GM18951 (cell line): Measurements from ENCODE around the gene GP2.

Source experiments
- POLR2A ChIP-seq: IDR thresholded peaks from 4 replicates; pipeline ENCODE4 v1.6.1; 2011; ENCODE audit warnings: mild to moderate bottlenecking; ENCODE audit not compliant: insufficient read length, insufficient read depth; ENCODE audit errors: extremely low read depth
- in situ Hi-C: fragments of 300-500 bp; cut with MboI; formaldehyde crosslinking; loops from one replicate; pipeline ENCODE4 v1.12.0; 2022; ENCODE audit warnings: low sequenced_read_pairs, mixed read lengths, inconsistent platforms; ENCODE audit not compliant: unreplicated experiment

The GP2 gene

DNA sequence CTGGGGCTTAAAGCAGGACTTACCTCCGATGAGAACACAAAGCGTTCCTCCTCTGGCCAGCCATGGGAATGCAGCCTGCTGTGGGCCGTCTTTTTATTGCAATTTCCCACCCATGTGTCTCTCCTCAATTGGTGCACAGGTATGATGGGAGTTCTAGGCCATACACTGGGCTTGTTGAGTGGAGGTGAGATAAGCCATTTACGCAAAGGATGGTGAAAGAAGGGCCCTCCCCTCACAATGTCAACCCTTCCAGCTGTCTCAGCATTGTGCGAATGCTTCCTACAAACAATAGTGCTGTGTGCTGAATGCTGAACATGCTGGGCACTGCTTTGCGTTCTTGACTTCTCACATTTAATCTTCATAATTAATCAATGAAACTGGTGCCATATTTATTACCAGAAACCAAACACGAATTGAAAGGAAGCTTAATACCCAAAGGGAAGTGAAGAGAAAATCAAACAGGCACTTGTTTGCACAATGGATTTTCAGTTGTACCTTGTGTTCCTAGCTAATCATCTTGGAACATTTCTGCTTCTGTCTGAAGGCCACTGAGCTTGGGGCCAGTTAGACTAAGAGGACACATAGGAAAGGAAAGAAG, at the start of gene GP2:
Gene GP2 (minus strand): TSS at position 70 of the 598 bp plus-strand sequence. CDS start 1,082 bp downstream, outside the sequence.
- in situ Hi-C loops, result no loop called here

DNA sequence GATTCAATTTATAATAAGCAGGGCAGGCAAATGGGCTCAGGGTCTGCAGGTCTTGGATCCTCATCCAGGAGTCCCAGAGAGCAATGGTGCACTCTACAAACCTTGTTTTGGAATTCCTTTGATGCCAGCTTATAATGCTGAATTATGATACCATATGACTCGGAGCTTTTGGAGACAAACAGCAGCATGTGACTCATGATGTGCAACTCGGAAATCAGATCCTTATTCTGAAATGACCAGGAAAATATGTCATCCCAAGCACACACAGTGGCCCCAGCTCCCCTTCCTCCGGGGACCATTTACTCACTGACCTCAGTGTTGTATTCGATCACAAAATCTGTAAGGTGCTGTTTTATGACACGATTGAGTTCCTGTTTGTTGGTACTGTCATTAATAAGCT, 45.4 kb upstream of the GP2 start:
- in situ Hi-C loops, result no loop called here
- no peak for TF ChIP-seq POLR2A

More for the DNA sequence above, at the start of gene GP2:
- TF ChIP-seq POLR2A, result no peak

DNA sequence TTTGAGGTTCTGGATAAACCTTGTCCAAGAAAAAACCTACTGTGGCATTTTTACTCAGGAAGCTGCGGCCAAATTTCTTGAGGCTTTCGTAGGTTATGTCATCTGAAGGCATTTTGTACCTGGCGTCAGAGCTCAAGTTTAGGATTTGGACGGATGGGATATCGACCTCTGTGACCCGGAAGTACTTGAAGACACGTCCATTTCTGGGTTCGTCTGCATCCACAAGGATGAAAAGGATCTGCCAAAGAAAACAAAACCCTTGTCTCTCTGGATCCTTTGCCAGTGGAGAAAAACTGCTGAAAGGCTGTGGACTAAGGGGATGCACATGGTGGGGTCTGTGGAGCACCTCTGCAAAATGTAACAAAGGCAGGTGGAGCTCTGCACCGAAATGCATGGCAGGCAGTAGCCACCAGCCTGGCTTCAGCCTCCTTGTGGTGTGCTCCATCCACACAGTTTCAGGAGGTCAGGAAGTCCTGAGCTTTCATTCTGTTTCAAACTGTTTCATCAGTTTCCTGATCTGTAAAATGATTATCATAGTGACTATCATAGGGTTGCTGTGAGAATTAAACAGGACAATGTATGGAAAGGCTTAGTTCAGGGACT, 42.2 kb upstream of the GP2 start:
- in situ Hi-C loops, result no loop called here
- no peak for TF ChIP-seq POLR2A

DNA sequence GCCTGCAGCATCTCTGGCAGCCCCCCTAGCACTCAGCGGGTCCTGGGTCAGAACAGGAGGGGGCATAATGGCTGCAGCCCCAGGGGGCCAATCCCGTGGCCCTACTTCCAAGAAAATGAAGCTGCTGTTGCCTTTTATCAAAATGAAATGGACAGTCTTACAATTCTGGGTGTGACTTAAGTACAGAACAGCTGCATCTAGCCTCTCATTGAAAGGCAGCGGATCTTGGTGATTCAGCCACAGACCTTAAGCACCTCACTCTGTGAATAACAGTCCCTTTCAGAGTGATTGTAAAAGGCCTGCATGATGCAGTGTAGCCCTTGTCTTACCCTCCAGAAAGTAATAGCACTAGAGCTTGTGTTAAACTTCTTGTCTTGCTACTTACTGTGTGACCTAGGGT, 36.7 kb upstream of the GP2 start:
- in situ Hi-C loops, result no loop called here

DNA sequence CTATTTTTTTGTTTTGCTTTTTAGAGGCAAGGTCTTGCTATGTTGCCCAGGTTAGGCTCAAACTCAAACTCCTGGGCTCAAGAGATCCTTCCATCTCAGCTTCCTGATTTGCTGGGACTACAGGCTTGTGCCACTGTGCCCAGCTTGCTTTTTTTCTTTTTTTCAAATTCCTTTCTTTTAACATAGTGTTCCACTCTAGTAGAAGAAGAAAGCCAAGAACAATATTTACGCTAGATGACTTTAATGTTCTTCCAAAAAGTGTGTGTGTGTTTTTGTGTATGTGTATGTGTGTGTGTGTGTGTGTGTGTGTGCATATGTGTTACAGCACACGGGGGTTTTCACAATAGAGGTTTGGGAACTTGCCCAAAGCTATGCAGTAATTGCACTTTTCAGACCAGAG, 35.9 kb upstream of the GP2 start:
- in situ Hi-C loops, result no loop called here
- no peak for TF ChIP-seq POLR2A

More for the DNA sequence above, 36.7 kb upstream of the GP2 start:
- TF ChIP-seq POLR2A, result no peak

DNA sequence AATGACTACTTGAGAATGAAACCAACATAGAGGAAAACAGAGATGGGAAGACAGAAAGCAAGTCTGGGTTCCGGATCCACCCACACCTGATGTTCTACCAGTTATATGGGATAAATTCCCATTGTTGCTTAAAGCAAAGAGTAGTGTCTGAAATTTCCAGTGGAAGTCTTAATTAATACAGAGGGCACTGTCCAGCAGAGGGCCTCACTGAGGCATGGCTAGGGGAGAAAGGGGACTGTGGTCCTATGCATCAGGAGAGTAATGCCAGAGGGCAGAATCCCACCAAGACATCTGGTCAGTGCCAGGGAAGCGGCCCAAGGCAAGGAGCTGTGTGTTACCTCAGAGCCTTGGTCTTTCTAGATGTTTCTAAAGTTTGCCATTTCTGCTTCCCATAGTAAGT, 32.7 kb upstream of the GP2 start:
- in situ Hi-C loops, result no loop called here
- no peak for TF ChIP-seq POLR2A

DNA sequence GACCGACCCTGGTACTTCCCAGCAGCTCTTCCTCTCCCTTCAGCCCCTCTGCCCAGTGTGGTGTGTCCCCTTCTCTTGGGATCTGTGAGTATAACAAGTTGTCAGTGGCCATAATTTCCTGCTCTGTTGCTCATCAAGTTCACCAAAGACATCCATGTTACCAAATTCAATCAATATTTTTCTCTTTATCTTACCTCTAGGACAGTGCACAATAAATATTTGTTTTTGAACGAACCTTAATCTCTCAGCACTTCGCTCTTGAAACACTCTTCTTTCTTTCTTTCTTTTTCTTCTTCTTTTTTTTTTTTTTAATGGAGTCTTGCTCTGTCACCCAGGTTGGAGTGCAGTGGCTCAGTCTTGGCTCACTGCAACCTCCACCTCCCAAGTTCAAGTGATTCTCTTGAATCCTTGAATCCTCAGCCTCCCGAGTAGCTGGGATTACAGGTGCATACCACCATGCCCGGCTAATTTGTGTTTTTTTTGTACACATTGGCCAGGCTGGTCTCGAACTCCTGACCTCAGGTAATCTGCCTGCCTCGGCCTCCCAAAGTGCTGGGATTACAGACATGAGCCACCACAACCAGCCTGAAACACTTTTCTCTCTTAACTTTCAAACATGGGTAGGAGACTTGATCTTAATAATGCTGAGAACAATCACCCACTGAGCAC, 27.9 kb upstream of the GP2 start:
- in situ Hi-C loops, result no loop called here
- TF ChIP-seq POLR2A, result no peak

DNA sequence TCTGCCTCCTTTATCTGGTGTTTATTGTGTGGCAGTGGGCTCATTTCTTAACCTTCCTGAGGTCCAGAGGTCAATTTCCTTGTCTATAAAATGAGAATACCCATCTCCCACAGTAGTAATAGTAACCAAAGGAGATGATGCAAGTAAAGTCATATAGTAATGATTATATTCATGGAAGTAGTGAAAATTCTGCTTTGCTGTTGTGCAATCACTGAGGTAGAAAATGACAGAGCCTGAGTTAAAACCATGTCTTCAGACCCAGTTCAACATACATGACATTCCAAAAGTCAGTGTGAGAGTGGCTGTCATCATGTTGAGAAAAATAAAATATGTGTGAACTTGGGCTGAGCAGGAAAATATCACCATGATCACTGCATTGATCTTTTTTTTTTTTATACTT, 26.1 kb upstream of the GP2 start:
- no peak for TF ChIP-seq POLR2A
- in situ Hi-C loops, result no loop called here

DNA sequence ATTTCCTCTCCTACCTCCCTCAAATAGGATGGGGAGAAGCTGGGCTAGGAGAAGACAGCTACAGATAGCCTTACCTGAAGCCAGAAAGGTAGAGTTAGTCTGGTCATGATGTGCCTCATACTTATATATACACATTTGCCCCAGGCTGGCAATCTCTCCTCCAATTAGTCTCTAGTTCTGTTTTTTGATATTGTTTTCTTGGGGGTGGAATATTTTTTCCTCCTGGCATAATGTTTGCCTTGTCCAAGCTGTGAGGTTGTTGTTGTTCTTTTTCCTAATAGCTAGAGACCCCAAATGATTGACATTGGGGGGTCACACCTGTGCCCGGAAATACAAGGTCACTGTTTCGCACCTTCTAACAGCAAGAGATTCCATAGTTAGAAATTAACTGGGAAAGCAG, 25.3 kb upstream of the GP2 start, which contains the start of gene UMOD:
Gene UMOD (minus strand): TSS at position 101 of the 400 bp plus-strand sequence. CDS start 1,978 bp downstream, outside the sequence.
- TF ChIP-seq POLR2A, result no peak
- in situ Hi-C loops, result no loop called here

DNA sequence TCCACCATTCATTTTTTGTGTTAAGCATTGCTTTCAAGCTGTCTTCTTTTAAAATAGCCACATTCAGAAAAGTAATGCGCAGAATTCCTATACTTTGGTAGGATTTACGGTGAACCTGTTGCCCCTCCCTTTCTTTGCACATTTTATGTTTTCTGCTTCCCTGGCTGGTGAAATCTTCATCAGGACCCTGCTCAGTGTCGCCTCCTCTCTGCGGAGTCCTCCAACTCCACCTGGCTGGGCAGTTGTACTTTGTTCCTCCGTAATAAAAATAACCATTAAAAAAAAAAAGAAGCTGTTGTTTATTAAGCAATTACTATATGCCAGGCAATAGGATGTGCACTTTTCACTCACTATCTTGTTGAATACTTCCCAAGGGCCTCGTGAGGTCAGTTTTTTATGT, 22.3 kb upstream of the GP2 start:
- in situ Hi-C loops, result no loop called here
- TF ChIP-seq POLR2A, result no peak

DNA sequence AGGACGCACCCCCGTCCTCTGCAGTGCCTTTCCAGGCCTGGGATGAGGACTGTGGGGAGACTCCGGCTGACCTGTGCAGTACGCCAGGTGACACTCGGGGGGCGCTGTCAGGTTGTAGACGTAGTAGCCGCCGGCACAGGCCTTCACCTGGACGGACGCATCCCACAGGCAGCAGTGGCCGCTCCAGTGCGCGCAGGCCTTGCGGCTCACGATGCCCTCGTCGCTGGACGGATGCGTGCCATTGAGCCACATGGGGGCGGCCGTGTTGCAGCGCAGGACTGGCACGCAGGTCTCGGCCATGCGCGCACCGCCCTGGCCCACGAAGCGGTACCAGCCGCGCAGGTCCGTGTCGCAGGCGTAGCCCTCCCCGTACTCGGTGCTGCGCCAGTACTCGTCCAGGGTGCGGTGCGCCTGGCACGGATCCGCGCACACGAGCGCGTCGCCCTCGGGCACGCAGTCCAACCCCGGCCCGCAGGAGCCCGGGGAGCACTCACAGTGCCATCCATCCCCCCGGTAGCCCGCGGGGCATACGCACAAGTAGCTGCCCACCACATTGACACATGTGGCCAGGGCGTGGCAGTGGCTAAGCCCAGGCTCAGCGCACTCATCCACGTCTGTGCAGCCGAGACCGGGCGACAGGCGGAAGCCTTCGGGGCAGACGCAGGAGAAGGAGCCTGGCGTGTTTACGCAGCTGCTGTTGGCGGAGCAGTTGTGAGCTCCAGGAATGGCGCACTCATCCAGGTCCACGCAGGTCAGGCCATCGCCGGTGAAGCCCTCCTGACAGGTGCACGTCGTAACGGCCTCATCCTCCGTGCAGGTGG, 21.3 kb upstream of the GP2 start:
- in situ Hi-C loops, result no loop called here

DNA sequence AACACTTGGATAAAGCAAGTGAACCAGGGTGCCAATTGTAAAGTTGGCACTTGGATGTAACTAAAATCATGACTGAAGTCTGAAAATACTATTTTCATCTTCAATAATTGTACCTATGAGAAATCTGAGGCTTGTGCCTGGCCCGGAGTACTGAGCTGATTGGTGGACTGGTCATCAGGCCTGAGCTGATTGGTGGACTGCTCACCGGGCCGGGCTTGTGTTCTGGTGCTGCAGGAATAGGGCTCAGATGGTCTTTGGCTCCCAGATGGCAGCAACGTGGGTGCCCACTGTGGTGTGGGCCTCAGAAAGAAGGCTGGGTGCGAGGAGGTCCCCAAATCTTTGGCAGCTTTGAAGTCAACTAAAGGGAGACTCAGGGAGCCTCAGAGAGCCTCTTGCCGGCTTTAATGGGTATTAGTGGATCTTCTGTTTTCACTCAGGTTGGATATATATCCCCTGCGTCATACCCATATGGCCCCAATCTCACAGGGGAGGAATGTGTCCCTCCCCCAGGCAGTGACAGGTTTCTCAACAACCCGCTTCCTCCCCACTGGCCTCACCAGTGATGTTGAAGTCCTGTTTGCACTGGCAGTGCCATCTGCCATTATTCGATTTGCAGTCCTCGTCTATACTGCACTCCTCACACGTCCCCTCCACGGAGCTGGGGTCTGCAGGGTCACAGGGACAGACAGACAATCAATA, 20.5 kb upstream of the GP2 start:
- in situ Hi-C loops, result no loop called here
- TF ChIP-seq POLR2A, result no peak

More for the DNA sequence above, 21.3 kb upstream of the GP2 start:
- TF ChIP-seq POLR2A, result no peak

DNA sequence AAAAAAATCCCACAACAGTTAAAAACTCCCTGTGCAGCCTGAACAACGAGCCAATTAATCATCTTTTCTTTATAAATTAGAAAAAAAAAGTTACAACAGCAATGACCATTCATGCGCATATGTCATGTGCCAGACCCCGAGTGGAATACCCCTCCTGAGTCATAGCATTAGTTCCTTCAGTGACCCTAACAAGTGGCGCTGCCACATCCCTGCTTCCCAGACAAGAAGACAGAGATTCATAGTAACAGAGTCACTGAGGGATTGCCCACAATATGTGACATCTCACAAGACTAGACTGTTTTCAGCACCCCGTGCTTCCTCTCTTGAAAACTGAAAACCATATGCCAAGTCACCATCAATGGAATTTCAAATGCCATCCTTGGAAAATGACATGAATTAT, 17.3 kb upstream of the GP2 start:
- in situ Hi-C loops, result no loop called here
- no peak for TF ChIP-seq POLR2A
